Mucosa of descending colon (tissue), 3 donors: ENCODE measurements around the gene PLPPR5. TPM values are rescaled to one million over a fixed set of nuclear protein-coding genes. Genes with fewer than 3 reads are reported as not detected.

Experiments used
- ATAC-seq: fragments of 200-7000 bp; cut with Tn5 transposase; one replicate; pipeline ENCODE4 v1.9.1; 2020; ENCODE audit warnings: mild to moderate bottlenecking, moderate library complexity
- DNase-seq, 3 donors: peaks; one replicate each; pipeline ENCODE4 v3.0.0-alpha.2; 2020
- H3K36me3 ChIP-seq: fragments of 200-600 bp; one replicate; pipeline ENCODE4 v1.8.0; 2021; ENCODE audit warnings: low read depth, mild to moderate bottlenecking
- H3K4me1 ChIP-seq: fragments of 200-600 bp; one replicate; pipeline ENCODE4 v1.8.0; 2021; ENCODE audit warnings: low read depth, mild to moderate bottlenecking
- H3K4me3 ChIP-seq: fragments of 200-600 bp; one replicate; pipeline ENCODE4 v1.8.0; 2021; ENCODE audit warnings: mild to moderate bottlenecking
- H3K9me3 ChIP-seq: fragments of 200-600 bp; one replicate; pipeline ENCODE4 v1.8.0; 2021; ENCODE audit warnings: mild to moderate bottlenecking
- intact Hi-C, 2 donors: fragments of 100-400 bp; cut with DNase I in 1 of 2; cut with micrococcal nuclease in 1 of 2; formaldehyde crosslinking; loops; one replicate each; pipeline versions ENCODE4 v1.11.0 to v1.11.1; 2022; cut with DNase I, micrococcal nuclease
- total RNA-seq, 3 donors: library from RNA; stranded (reverse); fragmentation: NEBNext Ultra II Directional in 2 of 3; extraction: Animal tissue kit (Norgen Biotek cat#: 25700) in 2 of 3; gene quantifications; one replicate each; pipeline versions ENCODE4 v1.2.1 to v1.2.4, GENCODE V29; 2021 to 2023
- TF ChIP-seq, protein P1 (sequence below): fragments of 200-600 bp; IDR thresholded peaks from one replicate; pipeline ENCODE4 v1.8.0; 2022; ENCODE audit warnings: antibody characterized with exemption, mild to moderate bottlenecking
- donor health status: DM: no; HTN: no; CAD: no; lungs with moderate emphysema.
- donor health status: DM: no; HTN: no; CAD: no.
- donor health status: DM: no; HTN: yes; CAD: no.

The PLPPR5 gene
- total RNA-seq, 3 donors from 2014 or later, result 0.38 TPM; not detected in 2

- TF ChIP-seq, protein P1, sequence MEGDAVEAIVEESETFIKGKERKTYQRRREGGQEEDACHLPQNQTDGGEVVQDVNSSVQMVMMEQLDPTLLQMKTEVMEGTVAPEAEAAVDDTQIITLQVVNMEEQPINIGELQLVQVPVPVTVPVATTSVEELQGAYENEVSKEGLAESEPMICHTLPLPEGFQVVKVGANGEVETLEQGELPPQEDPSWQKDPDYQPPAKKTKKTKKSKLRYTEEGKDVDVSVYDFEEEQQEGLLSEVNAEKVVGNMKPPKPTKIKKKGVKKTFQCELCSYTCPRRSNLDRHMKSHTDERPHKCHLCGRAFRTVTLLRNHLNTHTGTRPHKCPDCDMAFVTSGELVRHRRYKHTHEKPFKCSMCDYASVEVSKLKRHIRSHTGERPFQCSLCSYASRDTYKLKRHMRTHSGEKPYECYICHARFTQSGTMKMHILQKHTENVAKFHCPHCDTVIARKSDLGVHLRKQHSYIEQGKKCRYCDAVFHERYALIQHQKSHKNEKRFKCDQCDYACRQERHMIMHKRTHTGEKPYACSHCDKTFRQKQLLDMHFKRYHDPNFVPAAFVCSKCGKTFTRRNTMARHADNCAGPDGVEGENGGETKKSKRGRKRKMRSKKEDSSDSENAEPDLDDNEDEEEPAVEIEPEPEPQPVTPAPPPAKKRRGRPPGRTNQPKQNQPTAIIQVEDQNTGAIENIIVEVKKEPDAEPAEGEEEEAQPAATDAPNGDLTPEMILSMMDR, result no peak
- Histone ChIP-seq H3K4me1 (no peaks in the 10 kb centered on the region), H3K4me3 (no peak overlapping the region), H3K36me3 (no peaks in the 10 kb centered on the region), H3K9me3 (no peaks in the 10 kb centered on the region)
- intact Hi-C loops, result no loop called here
- DNase-seq (no peak), ATAC-seq (no peak)
These were observed 105.7 kb downstream of the PLPPR5 start for GRCh38 chr1:98898940-98899339.

GRCh38 chr1:98897479-98897878 lies 107.2 kb downstream of the PLPPR5 start:
- no peak overlapping the region for H3K4me3 ChIP-seq
- H3K9me3 ChIP-seq, result no peaks in the 10 kb centered on the region
- no peaks in the 10 kb centered on the region for H3K4me1 ChIP-seq
- intact Hi-C loops, result no loop called here
- no peak for ATAC-seq
- TF ChIP-seq, protein P1, result no peak
- no peaks in the 10 kb centered on the region for H3K36me3 ChIP-seq
- no peak for DNase-seq

DNA sequence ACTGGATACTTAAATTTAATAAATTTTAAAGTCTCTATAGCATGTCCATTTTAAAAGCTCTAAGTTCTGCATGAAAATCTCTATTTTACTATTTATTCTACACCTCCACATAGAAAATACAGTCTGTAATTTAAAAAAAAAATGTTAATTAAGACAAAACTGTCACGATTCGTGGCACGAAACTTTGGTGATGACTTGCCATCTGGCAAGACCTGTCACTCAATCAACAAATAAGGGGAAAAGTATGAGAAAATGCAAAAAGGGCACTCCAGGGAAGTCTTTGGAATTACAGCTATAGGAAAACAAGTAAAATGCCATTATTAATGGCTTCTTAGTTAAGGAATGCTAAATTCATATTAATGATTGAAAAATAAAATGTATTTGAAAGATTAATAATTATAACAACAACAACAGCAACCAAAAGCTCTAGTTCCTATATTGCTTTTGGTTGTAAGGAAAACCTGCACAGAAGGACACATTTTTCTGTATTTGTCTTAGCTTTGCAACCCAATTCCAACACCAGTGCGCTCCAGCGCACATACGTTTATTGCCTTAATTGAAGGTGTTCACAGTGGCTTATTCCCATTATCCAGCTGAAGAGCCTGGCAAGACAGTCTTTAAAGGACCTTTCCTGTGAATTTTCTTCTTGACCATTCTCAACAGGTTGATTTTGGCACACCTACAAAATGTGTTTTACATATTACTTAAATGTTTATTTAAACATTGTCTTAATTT lies 107.8 kb downstream of the PLPPR5 start:
- TF ChIP-seq, protein P1, result no peak
- H3K9me3 ChIP-seq, result no peaks in the 10 kb centered on the region
- DNase-seq (no peak), ATAC-seq (no peak)
- H3K4me3 ChIP-seq, result no peak overlapping the region
- H3K36me3 ChIP-seq, result no peaks in the 10 kb centered on the region
- intact Hi-C loops, result no loop called here
- H3K4me1 ChIP-seq, result no peaks in the 10 kb centered on the region

DNA sequence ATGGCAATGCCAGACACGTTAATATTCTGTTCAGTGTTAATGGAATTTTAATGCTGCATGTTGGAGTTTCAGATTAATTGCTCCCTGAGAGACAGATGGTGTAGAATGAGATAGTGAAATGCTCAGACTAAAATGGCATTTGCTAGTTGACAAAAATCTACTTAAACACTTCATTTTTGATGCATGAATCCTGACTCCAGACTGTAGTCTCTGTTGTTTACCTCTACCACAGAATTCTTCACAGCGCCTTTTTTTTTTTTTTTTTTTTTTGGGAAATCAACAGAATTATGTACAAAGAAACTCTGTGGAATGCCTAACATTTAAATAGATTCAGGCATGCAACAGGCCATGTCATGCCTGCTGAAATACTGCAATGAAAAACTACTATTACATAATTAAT lies 111.3 kb downstream of the PLPPR5 start:
- Histone ChIP-seq H3K36me3 (no peaks in the 10 kb centered on the region), H3K9me3 (no peaks in the 10 kb centered on the region), H3K4me1 (no peaks in the 10 kb centered on the region), H3K4me3 (no peak overlapping the region)
- TF ChIP-seq, protein P1, result no peak
- ATAC-seq, result no peak
- no peak for DNase-seq
- intact Hi-C loops, result no loop called here

- Histone ChIP-seq H3K9me3 (no peaks in the 10 kb centered on the region), H3K4me3 (no peak overlapping the region), H3K4me1 (no peaks in the 10 kb centered on the region), H3K36me3 (no peaks in the 10 kb centered on the region)
- DNase-seq (no peak), ATAC-seq (no peak)
- intact Hi-C loops, result no loop called here
- TF ChIP-seq, protein P1, result no peak
These were observed 115.8 kb downstream of the PLPPR5 start for GRCh38 chr1:98888869-98889268.
